Subcutaneous adipose tissue (tissue), 4 donors: ENCODE measurements around the gene ACAP1. TPM values are rescaled to one million over a fixed set of nuclear protein-coding genes. Genes with fewer than 3 reads are reported as not detected.

Experiments
- total RNA-seq, 4 donors: library from RNA; depleted of rRNA; stranded (reverse); fragments of >200 nt; gene quantifications; one replicate each; pipeline ENCODE4 v1.1.0, GENCODE V29; 2016
- TF ChIP-seq, protein P1 (sequence below): fragments of 450-650 bp; IDR thresholded peaks from one replicate; pipeline ENCODE4 v1.5.1; 2016; ENCODE audit warnings: low read depth, mild to moderate bottlenecking, control low read depth, antibody characterized with exemption, moderate library complexity

The ACAP1 gene
- total RNA-seq, 4 donors from 2014 or later: 1.8 to 8.4 (median 4.0) TPM

DNA sequence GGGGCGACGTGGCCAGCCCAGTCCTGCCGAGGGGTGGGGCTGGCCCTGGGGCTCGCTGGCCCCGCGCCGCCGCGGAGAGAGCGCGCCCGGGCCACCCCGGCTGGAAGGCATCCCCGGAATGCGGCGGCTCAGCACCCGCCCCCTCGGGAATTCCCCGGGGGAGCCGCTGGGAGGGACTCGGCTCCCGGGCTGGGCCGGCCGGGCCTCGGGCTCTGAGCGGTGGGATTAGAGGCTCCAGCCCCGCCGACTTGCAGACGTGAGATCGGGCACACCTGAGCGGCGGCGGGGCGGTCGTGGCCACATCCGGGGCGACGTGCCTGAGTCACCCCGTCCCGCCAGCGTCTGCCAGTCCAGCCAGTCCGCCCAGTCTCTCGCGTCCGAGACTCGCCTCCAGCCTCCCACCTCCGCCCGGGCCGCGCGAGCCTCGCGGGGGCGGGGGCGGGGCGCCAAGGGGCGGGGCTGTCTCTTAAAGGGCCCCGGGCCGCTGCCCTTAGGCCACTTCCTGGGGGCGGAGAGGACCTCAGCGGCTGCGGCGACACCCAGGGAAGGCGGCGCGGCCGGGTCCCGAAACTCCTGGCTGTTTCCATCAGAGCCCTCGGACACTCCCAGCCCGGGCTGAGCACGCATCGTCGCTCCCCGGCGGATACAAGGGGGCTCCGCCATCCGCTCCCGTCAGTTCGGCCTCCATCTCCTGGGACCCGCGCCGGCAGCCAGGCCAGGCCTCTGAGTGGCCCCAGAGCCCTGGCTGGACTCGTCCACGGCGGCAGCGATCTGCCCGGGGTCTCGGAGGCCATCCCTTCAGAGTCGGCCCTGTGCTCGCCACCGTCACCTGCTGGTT lies 15.6 kb downstream of the ACAP1 start, which contains the start of gene KCTD11:
KCTD11 (plus strand) TSS at position 498 of the 838 bp plus-strand sequence.
- TF ChIP-seq, protein P1, sequence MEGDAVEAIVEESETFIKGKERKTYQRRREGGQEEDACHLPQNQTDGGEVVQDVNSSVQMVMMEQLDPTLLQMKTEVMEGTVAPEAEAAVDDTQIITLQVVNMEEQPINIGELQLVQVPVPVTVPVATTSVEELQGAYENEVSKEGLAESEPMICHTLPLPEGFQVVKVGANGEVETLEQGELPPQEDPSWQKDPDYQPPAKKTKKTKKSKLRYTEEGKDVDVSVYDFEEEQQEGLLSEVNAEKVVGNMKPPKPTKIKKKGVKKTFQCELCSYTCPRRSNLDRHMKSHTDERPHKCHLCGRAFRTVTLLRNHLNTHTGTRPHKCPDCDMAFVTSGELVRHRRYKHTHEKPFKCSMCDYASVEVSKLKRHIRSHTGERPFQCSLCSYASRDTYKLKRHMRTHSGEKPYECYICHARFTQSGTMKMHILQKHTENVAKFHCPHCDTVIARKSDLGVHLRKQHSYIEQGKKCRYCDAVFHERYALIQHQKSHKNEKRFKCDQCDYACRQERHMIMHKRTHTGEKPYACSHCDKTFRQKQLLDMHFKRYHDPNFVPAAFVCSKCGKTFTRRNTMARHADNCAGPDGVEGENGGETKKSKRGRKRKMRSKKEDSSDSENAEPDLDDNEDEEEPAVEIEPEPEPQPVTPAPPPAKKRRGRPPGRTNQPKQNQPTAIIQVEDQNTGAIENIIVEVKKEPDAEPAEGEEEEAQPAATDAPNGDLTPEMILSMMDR: no peak

DNA sequence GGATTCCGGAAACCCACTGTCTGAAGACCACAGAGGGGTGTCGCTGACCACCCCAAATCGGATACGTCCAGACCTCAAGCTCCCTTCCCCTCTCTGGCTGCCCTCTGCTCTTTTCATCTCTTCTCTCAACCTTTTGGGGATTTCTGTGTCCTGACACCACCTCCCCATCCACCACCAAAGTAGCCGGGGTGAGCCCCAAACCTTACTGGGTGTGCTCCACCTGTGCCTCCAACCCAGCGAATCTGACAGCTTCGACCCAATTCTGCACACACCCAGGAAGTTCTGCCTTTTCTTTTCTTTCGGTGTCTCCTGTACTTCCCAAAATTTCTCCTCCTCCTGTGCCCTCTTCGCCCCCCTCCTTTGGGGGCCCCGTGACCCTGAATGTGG lies 16.2 kb downstream of the ACAP1 start:
- TF ChIP-seq, protein P1: no peak

- TF ChIP-seq, protein P1: no peak
Measured at GRCh38 chr17:7352910-7353635, 16.7 kb downstream of the ACAP1 start.

GRCh38 chr17:7354262-7354843 lies 18.0 kb downstream of the ACAP1 start:
- TF ChIP-seq, protein P1: no peak

- TF ChIP-seq, protein P1: no peak
Measured at GRCh38 chr17:7355053-7355452, 18.7 kb downstream of the ACAP1 start, which contains the start of gene TMEM95. Gene TMEM95 (plus strand): TSS chr17:7355156. CDS start chr17:7355205, 49 bp downstream.

DNA sequence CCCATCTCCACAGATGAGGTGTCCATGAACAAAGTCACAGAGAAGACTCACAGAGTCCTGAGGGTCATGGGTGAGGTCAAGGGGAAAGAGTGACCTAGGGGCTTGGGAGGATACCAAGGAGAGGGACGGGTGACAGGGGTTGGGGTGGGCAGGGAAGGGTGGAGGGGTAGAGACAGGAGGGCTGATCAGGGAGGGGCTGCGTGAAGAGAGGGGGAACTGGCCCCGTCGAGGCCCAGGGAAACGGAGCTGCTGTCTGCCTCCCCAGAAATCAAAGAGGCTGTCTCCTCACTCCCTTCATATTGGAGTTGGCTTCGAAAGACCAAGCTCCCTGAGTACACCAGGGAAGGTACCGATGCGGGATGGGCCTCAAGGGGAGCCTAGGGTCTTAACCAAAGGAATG lies 19.2 kb downstream of the ACAP1 start:
- TF ChIP-seq, protein P1: no peak
